Trophoblast cell (in vitro differentiated cells and primary cell): ENCODE results near the gene NOP56.

Source experiments
- DNase-seq, 2 donors: peaks; one replicate each; pipeline ENCODE4 v3.0.0-alpha.2; 2016
- H2AFZ ChIP-seq: 2 replicates; pipeline ENCODE4 v1.6.1; 2013; ENCODE audit warnings: low read length, moderate library complexity, mild to moderate bottlenecking; ENCODE audit not compliant: insufficient read depth, poor library complexity
- H2AK5ac ChIP-seq: 2 replicates; pipeline ENCODE4 v1.6.1; 2013; ENCODE audit warnings: mild to moderate bottlenecking, low read length
- H2BK120ac ChIP-seq: 2 replicates; pipeline ENCODE4 v1.6.1; 2013; ENCODE audit warnings: low read length, mild to moderate bottlenecking, moderate library complexity; ENCODE audit not compliant: insufficient read depth, poor library complexity
- H2BK12ac ChIP-seq: 2 replicates; pipeline ENCODE4 v1.6.1; 2013; ENCODE audit warnings: mild to moderate bottlenecking, low read length, moderate library complexity
- H2BK5ac ChIP-seq: 2 replicates; pipeline ENCODE4 v1.6.1; 2013; ENCODE audit warnings: low read length, low read depth, moderate library complexity, mild to moderate bottlenecking; ENCODE audit not compliant: poor library complexity
- H3K14ac ChIP-seq: 2 replicates; pipeline ENCODE4 v1.6.1; 2013; ENCODE audit warnings: mild to moderate bottlenecking, low read length
- H3K18ac ChIP-seq: 2 replicates; pipeline ENCODE4 v1.6.1; 2013; ENCODE audit warnings: mild to moderate bottlenecking, low read length
- H3K23ac ChIP-seq: 2 replicates; pipeline ENCODE4 v1.6.1; 2013; ENCODE audit warnings: low read length
- H3K27ac ChIP-seq: 2 replicates; pipeline ENCODE4 v1.5.1; 2013; ENCODE audit warnings: low read depth, mild to moderate bottlenecking, inconsistent platforms, low read length, moderate library complexity
- H3K27me3 ChIP-seq: 2 replicates; pipeline ENCODE4 v1.6.1; 2013; ENCODE audit warnings: inconsistent platforms, mild to moderate bottlenecking, low read length, moderate library complexity; ENCODE audit not compliant: insufficient read depth
- H3K36me3 ChIP-seq, 2 experiments: 1 replicate in 1 of 2; 2 replicates in 1 of 2; pipeline ENCODE4 v1.6.1; 2013; ENCODE audit warnings: low read length in 2 of 2, mild to moderate bottlenecking in 2 of 2, moderate library complexity in 1 of 2; ENCODE audit not compliant: insufficient read depth in 2 of 2, control insufficient read depth in 1 of 2
- H3K4ac ChIP-seq: 2 replicates; pipeline ENCODE4 v1.6.1; 2013; ENCODE audit warnings: low read depth, mild to moderate bottlenecking, low read length, moderate library complexity
- H3K4me1 ChIP-seq, 2 experiments: 1 replicate in 1 of 2; 2 replicates in 1 of 2; pipeline ENCODE4 v1.6.1; 2013; ENCODE audit warnings: low read length in 2 of 2, mild to moderate bottlenecking in 2 of 2, moderate library complexity in 1 of 2; ENCODE audit not compliant: insufficient read depth in 2 of 2, control insufficient read depth in 1 of 2
- H3K4me2 ChIP-seq: 2 replicates; pipeline ENCODE4 v1.6.1; 2013; ENCODE audit warnings: inconsistent platforms, mild to moderate bottlenecking, low read length, moderate library complexity
- H3K4me3 ChIP-seq: 2 replicates; pipeline ENCODE4 v1.5.1; 2013; ENCODE audit warnings: mild to moderate bottlenecking, low read depth, low read length, inconsistent platforms
- H3K79me1 ChIP-seq: one replicate; pipeline ENCODE4 v1.6.1; 2013; ENCODE audit warnings: low read length
- H3K79me2 ChIP-seq: 2 replicates; pipeline ENCODE4 v1.6.1; 2013; ENCODE audit warnings: low read length, mild to moderate bottlenecking; ENCODE audit not compliant: control insufficient read depth, insufficient read depth, poor library complexity
- H3K9ac ChIP-seq: 2 replicates; pipeline ENCODE4 v1.6.1; 2013; ENCODE audit warnings: mild to moderate bottlenecking, low read length
- H3K9me3 ChIP-seq: 2 replicates; pipeline ENCODE4 v1.6.1; 2013; ENCODE audit warnings: low read depth, mild to moderate bottlenecking, control low read depth, inconsistent platforms, low read length; ENCODE audit not compliant: insufficient read depth
- H4K12ac ChIP-seq: 2 replicates; pipeline ENCODE4 v1.6.1; 2013; ENCODE audit warnings: low read depth, mild to moderate bottlenecking, low read length, moderate library complexity
- H4K8ac ChIP-seq: 2 replicates; pipeline ENCODE4 v1.6.1; 2013; ENCODE audit warnings: low read depth, mild to moderate bottlenecking, low read length, moderate library complexity
- H4K91ac ChIP-seq: one replicate; pipeline ENCODE4 v1.6.1; 2013; ENCODE audit warnings: low read depth, mild to moderate bottlenecking, low read length, moderate library complexity
- WGBS: extraction: QIAGEN DNeasy Blood & Tissue Kit; methylation state at CpG from one replicate; pipeline ENCODE4 v1.1.7; 2013; ENCODE audit warnings: missing lambda C conversion rate; ENCODE audit not compliant: insufficient read length, insufficient coverage; ENCODE audit errors: extremely low coverage; 5-methylcytosine and 5-hydroxymethylcytosine counted together

NOP56 gene

GRCh38 chr20:2657241-2657640 is 4.8 kb downstream of the NOP56 start:
- no peak overlapping the region for H2BK120ac ChIP-seq
- no CpG with 5 or more reads among the region's 5 CpGs for WGBS
- H2AK5ac ChIP-seq: no peak overlapping the region
- H3K4me3 ChIP-seq: no peak overlapping the region
- H4K91ac ChIP-seq: no peak overlapping the region
- H3K23ac ChIP-seq: no peak overlapping the region
- H3K79me1 ChIP-seq: peaks cover 6% of the 10 kb centered on the region
- no peak overlapping the region for H2AFZ ChIP-seq
- H3K79me2 ChIP-seq: peaks cover 15% of the 10 kb centered on the region
- H3K18ac ChIP-seq: no peak overlapping the region
- H3K36me3 ChIP-seq: peaks cover 61 to 77% of the 10 kb centered on the region in 2 experiments
- no peak overlapping the region for H2BK12ac ChIP-seq
- H4K8ac ChIP-seq: no peak overlapping the region
- H4K12ac ChIP-seq: no peak overlapping the region
- H3K27me3 ChIP-seq: no peaks in the 10 kb centered on the region
- DNase-seq: no peak
- H3K4me1 ChIP-seq: peaks cover 0 to 6% of the 10 kb centered on the region in 2 experiments
- H3K14ac ChIP-seq: no peak overlapping the region
- H3K9ac ChIP-seq: no peak overlapping the region
- H3K27ac ChIP-seq: no peak overlapping the region
- no peak overlapping the region for H2BK5ac ChIP-seq
- no peak overlapping the region for H3K4me2 ChIP-seq
- H3K4ac ChIP-seq: no peak overlapping the region
- no peaks in the 10 kb centered on the region for H3K9me3 ChIP-seq

DNA sequence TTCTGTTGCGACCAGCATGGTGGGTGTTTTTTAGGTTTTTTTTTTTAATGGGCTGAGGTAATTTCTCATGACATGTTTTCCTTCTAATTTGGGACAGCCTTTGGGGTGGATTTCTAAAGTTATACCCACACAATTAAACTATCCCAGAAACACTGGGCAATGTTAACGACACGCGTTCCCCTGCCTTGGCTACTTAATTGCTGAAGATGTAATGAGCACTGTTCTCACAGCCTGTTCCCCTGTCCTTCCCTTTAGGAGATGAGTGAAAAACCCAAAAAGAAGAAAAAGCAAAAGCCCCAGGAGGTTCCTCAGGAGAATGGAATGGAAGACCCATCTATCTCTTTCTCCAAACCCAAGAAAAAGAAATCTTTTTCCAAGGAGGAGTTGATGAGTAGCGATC is 5.2 kb downstream of the NOP56 start:
- H2AFZ ChIP-seq: no peak overlapping the region
- no peak overlapping the region for H3K14ac ChIP-seq
- H3K4me2 ChIP-seq: no peak overlapping the region
- H3K27me3 ChIP-seq: no peaks in the 10 kb centered on the region
- no peak overlapping the region for H2BK120ac ChIP-seq
- no peak overlapping the region for H4K91ac ChIP-seq
- H3K9ac ChIP-seq: no peak overlapping the region
- no peak overlapping the region for H3K4ac ChIP-seq
- no peak overlapping the region for H4K8ac ChIP-seq
- WGBS: no CpG with 5 or more reads among the region's 5 CpGs
- no peak overlapping the region for H3K23ac ChIP-seq
- no peak overlapping the region for H2BK5ac ChIP-seq
- H3K36me3 ChIP-seq: peaks cover 61 to 77% of the 10 kb centered on the region in 2 experiments
- no peak overlapping the region for H3K27ac ChIP-seq
- no peaks in the 10 kb centered on the region for H3K9me3 ChIP-seq
- no peak overlapping the region for H3K18ac ChIP-seq
- peaks cover 4% of the 10 kb centered on the region for H3K79me1 ChIP-seq
- no peak for DNase-seq
- H2BK12ac ChIP-seq: no peak overlapping the region
- H3K4me3 ChIP-seq: no peak overlapping the region
- no peak overlapping the region for H2AK5ac ChIP-seq
- H4K12ac ChIP-seq: no peak overlapping the region
- H3K79me2 ChIP-seq: peaks cover 12% of the 10 kb centered on the region
- H3K4me1 ChIP-seq: peaks cover 0 to 6% of the 10 kb centered on the region in 2 experiments

GRCh38 chr20:2658414-2659354 is 6.3 kb downstream of the NOP56 start:
- Histone ChIP-seq H3K36me3 (peaks cover 58 to 77% of the 10 kb centered on the region in 2 experiments), H2BK120ac (no peak overlapping the region), H3K14ac (no peak overlapping the region), H3K18ac (no peak overlapping the region), H3K27me3 (no peaks in the 10 kb centered on the region), H3K4me1 (peaks cover 4 to 10% of the 10 kb centered on the region in 2 experiments), H2AK5ac (no peak overlapping the region), H2AFZ (no peak overlapping the region), H3K79me1 (no peaks in the 10 kb centered on the region), H3K4me3 (no peak overlapping the region), H4K8ac (no peak overlapping the region), H2BK12ac (no peak overlapping the region), H4K91ac (no peak overlapping the region), H3K9me3 (no peaks in the 10 kb centered on the region), H3K27ac (no peak overlapping the region), H2BK5ac (no peak overlapping the region), H3K9ac (no peak overlapping the region), H3K4me2 (no peak overlapping the region), H3K23ac (no peak overlapping the region), H3K79me2 (peaks cover 4% of the 10 kb centered on the region), H3K4ac (no peak overlapping the region), H4K12ac (no peak overlapping the region)
- WGBS: no CpG with 5 or more reads among the region's 13 CpGs
- DNase-seq: no peak

- WGBS: no CpG with 5 or more reads among the region's 10 CpGs
Observed at GRCh38 chr20:2659547-2659946, 7.1 kb downstream of the NOP56 start.

More at GRCh38 chr20:2659547-2659946, 7.1 kb downstream of the NOP56 start:
- H3K18ac ChIP-seq: no peak overlapping the region
- H3K27me3 ChIP-seq: no peaks in the 10 kb centered on the region
- H3K79me1 ChIP-seq: no peaks in the 10 kb centered on the region
- no peak overlapping the region for H3K14ac ChIP-seq
- H2AFZ ChIP-seq: no peak overlapping the region
- peaks cover 4% of the 10 kb centered on the region in 2 experiments for H3K4me1 ChIP-seq
- no peak for DNase-seq
- H2BK5ac ChIP-seq: no peak overlapping the region
- H3K27ac ChIP-seq: no peak overlapping the region
- peaks cover 52 to 68% of the 10 kb centered on the region in 2 experiments for H3K36me3 ChIP-seq
- no peak overlapping the region for H3K9ac ChIP-seq
- no peaks in the 10 kb centered on the region for H3K9me3 ChIP-seq
- no peak overlapping the region for H3K23ac ChIP-seq
- H3K4me2 ChIP-seq: no peak overlapping the region
- no peak overlapping the region for H2BK12ac ChIP-seq
- H4K91ac ChIP-seq: no peak overlapping the region
- no peak overlapping the region for H2AK5ac ChIP-seq
- H2BK120ac ChIP-seq: no peak overlapping the region
- H4K12ac ChIP-seq: no peak overlapping the region
- H3K4me3 ChIP-seq: no peak overlapping the region
- no peak overlapping the region for H4K8ac ChIP-seq
- no peak overlapping the region for H3K4ac ChIP-seq
- H3K79me2 ChIP-seq: no peaks in the 10 kb centered on the region
